Right lobe of liver (tissue), 6 donors: ENCODE measurements around the gene DCLK3. TPM values are rescaled to one million over a fixed set of nuclear protein-coding genes. Genes with fewer than 3 reads are reported as not detected.

ENCODE experiments used
- ATAC-seq, 4 donors: fragments of 200-7000 bp; cut with Tn5 transposase; one replicate each; pipeline ENCODE4 v1.9.1; 2020; ENCODE audit warnings: mild to moderate bottlenecking in 4 of 4, moderate library complexity in 4 of 4
- DNase-seq, 3 donors: peaks; one replicate each; pipeline ENCODE4 v3.0.0-alpha.2; 2020
- H3K27ac ChIP-seq, 3 donors: fragments of 200-600 bp; one replicate each; pipeline ENCODE4 v1.8.0; 2022
- H3K27me3 ChIP-seq, 2 donors: fragments of 200-600 bp; one replicate each; pipeline ENCODE4 v1.8.0; 2022
- H3K36me3 ChIP-seq, 4 donors: fragments of 200-600 bp; sonication (generic) in 1 of 4; one replicate each; pipeline versions ENCODE4 v1.5.1 to v1.8.0; 2017 to 2022; ENCODE audit warnings: control low read depth in 1 of 4
- H3K4me1 ChIP-seq, 4 donors: fragments of 200-600 bp; sonication (generic) in 1 of 4; one replicate each; pipeline versions ENCODE4 v1.5.1 to v1.8.0; 2017 to 2022; ENCODE audit warnings: control low read depth in 1 of 4
- H3K4me3 ChIP-seq, 3 donors: fragments of 200-600 bp; one replicate each; pipeline ENCODE4 v1.8.0; 2022
- H3K9me3 ChIP-seq, 4 donors: fragments of 200-600 bp; sonication (generic) in 1 of 4; one replicate each; pipeline versions ENCODE4 v1.5.1 to v1.8.0; 2017 to 2022; ENCODE audit warnings: control low read depth in 1 of 4
- POLR2A ChIP-seq: fragments of 450-650 bp; IDR thresholded peaks from one replicate; pipeline ENCODE4 v1.6.1; 2017; ENCODE audit warnings: antibody characterized with exemption, mild to moderate bottlenecking
- WGBS: methylation state at CpG from one replicate; pipeline ENCODE4 v1.1.6; 2018; ENCODE audit warnings: low coverage, low lambda C conversion rate; ENCODE audit not compliant: insufficient coverage; ENCODE audit errors: missing lambda C conversion rate; 5-methylcytosine and 5-hydroxymethylcytosine counted together
- intact Hi-C, 2 donors: fragments of 100-400 bp; cut with DNase I; formaldehyde crosslinking; loops; one replicate each; pipeline versions ENCODE4 v1.11.2 to v1.14.1; 2022
- total RNA-seq, 6 experiments: library from RNA; depleted of rRNA in 2 of 6; stranded (reverse); fragments of >200 nt in 2 of 6; fragmentation: NEBNext Ultra II Directional in 3 of 6; extraction: Animal tissue kit (Norgen Biotek cat#: 25700) in 3 of 6; gene quantifications; one replicate each; pipeline versions ENCODE4 v1.1.0 to v1.2.4, GENCODE V29; 2016 to 2023
- TF ChIP-seq, protein P1 (sequence below), 4 donors: fragments of 200-600 bp in 3 of 4; fragments of 450-650 bp in 1 of 4; IDR thresholded peaks; one replicate each; pipeline versions ENCODE4 v1.5.1 to v1.8.0; 2016 to 2022; ENCODE audit warnings: antibody characterized with exemption in 4 of 4, mild to moderate bottlenecking in 2 of 4
- donor health status: DM: no; HTN: yes; CAD: no.
- donor health status: DM: no; HTN: no; CAD: no.
- donor health status: DM: no; HTN: no; CAD: no.
- donor health status: DM: no; HTN: yes; CAD: no.
- donor health status: DM: no; HTN: yes; CAD: no.

Gene DCLK3
- total RNA-seq, 6 experiments from 2014 or later, result 0.06 to 0.34 TPM; not detected in 4

DNA sequence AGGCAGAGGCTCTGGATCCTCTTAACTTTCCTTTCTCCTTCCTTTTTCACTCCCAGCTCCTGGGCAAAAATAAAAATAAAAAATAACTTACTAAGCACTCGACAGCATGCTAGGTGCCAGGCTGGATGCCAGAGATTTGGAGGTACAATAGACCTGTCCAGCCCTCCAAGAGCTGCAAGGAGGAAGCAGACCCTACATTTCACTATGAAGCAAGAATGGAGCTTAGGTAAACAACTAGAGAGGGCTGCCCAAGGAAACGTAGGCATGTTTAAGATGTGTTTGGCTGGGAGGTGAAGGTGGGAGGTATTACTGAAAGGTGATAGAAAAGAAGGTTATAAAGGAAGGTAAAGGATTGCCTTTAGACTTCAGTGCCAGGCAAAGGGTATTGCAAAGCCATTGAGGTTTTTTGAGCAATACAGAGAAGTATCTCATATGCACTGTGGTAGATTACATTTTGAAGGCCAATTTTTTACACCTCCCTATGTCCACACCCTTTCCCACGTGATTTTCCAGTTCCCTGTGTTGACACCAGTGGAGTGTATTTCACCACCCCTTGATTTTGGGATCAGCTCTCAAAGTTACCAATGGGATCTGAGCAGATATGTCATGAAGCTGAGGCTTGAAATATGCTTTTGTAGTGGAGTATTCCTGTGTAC lies 69.1 kb downstream of the DCLK3 start:
- Histone ChIP-seq H3K27ac (no peak overlapping the region), H3K4me3 (no peak overlapping the region), H3K9me3 (no peaks in the 10 kb centered on the region), H3K27me3 (no peaks in the 10 kb centered on the region), H3K36me3 (no peaks in the 10 kb centered on the region), H3K4me1 (no peaks in the 10 kb centered on the region)
- intact Hi-C loops, result no loop called here
- no peak for ATAC-seq
- WGBS, result 35% methylated on average over 3 of the region's 3 CpGs
- no peak for TF ChIP-seq POLR2A
- TF ChIP-seq, protein P1, sequence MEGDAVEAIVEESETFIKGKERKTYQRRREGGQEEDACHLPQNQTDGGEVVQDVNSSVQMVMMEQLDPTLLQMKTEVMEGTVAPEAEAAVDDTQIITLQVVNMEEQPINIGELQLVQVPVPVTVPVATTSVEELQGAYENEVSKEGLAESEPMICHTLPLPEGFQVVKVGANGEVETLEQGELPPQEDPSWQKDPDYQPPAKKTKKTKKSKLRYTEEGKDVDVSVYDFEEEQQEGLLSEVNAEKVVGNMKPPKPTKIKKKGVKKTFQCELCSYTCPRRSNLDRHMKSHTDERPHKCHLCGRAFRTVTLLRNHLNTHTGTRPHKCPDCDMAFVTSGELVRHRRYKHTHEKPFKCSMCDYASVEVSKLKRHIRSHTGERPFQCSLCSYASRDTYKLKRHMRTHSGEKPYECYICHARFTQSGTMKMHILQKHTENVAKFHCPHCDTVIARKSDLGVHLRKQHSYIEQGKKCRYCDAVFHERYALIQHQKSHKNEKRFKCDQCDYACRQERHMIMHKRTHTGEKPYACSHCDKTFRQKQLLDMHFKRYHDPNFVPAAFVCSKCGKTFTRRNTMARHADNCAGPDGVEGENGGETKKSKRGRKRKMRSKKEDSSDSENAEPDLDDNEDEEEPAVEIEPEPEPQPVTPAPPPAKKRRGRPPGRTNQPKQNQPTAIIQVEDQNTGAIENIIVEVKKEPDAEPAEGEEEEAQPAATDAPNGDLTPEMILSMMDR (IDR thresholded peaks at IDR 0.05), result no peak
- no peak for DNase-seq

DNA sequence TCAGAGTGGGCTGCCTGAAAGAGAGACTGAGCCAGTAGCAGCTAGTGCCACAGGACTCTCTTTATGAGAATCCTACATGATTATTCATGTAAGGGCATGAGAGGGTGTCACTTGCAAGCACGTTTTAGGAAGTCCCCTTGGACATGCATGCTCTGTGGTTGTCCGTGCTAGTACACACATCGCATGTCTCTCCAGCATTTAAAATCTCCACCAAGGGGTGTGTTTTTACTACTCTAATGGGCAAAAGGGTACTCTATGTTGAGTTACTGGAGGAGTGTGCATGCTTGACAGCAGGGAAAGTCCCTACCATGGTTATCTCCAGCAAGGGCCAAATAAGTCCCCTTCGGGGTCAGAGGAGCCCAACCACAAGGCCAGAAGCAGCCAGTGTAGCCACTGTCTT lies 70.7 kb downstream of the DCLK3 start:
- ATAC-seq, result no peak
- Histone ChIP-seq H3K36me3 (no peaks in the 10 kb centered on the region), H3K27ac (no peak overlapping the region), H3K27me3 (no peaks in the 10 kb centered on the region), H3K9me3 (no peaks in the 10 kb centered on the region), H3K4me1 (no peaks in the 10 kb centered on the region), H3K4me3 (no peak overlapping the region)
- TF ChIP-seq, protein P1 (IDR thresholded peaks at IDR 0.05), result no peak
- WGBS, result 54% methylated on average over 4 of the region's 4 CpGs
- DNase-seq, result no peak
- intact Hi-C loops, result no loop called here

DNA sequence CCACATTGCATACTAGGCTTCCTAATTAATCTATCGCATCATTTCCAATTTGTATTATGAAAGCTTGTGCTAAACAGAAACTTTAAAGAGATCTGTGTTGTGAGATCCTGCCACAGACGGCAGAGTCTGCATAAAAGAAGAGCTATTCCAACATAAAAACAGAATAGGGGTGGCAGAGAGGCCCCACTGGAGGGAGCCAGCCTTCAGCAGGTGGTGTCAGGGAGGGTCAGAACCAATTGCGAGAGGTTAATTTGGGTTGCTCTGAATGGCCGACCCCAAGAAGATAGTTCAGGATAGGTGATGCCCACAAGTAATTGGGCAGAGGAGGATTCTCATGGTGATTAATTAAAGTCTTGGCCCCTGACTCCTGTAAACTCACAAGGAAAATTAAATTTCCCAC lies 74.8 kb downstream of the DCLK3 start:
- no peaks in the 10 kb centered on the region for H3K36me3 ChIP-seq
- no peaks in the 10 kb centered on the region for H3K4me1 ChIP-seq
- H3K27me3 ChIP-seq, result peaks cover 0 to 4% of the 10 kb centered on the region in 2 donors
- DNase-seq, result no peak
- no peak overlapping the region for H3K4me3 ChIP-seq
- ATAC-seq, result no peak
- 58% methylated on average over 3 of the region's 4 CpGs for WGBS
- no peaks in the 10 kb centered on the region for H3K9me3 ChIP-seq
- TF ChIP-seq, protein P1 (IDR thresholded peaks at IDR 0.05), result no peak
- TF ChIP-seq POLR2A, result no peak
- intact Hi-C loops, result no loop called here
- no peak overlapping the region for H3K27ac ChIP-seq

DNA sequence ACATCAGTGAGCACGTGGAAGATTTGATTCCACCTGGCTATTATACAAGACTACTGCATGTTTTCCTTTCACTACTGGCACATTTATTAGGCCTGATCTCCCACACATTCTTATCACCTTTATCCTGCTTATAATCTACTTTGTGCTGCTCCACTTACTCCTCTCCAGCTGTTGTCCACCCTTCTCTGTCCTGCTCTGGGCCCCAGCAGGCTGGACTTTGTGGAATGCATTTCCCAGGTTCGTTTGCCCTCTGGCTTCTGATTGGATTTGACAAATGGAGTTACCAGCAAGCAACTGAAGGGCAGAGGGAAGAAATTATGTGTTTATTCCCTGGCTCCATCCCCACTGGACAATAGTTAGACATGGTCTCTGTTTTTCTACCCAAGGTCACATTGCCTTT lies 75.5 kb downstream of the DCLK3 start:
- Histone ChIP-seq H3K4me3 (no peak overlapping the region), H3K27me3 (peaks cover 0 to 4% of the 10 kb centered on the region in 2 donors), H3K36me3 (no peaks in the 10 kb centered on the region), H3K9me3 (no peaks in the 10 kb centered on the region), H3K4me1 (no peaks in the 10 kb centered on the region), H3K27ac (no peak overlapping the region)
- DNase-seq (no peak), ATAC-seq (no peak)
- intact Hi-C loops, result no loop called here
- TF ChIP-seq POLR2A, result no peak
- TF ChIP-seq, protein P1 (IDR thresholded peaks at IDR 0.05), result no peak
- 38% methylated on average over 2 of the region's 2 CpGs for WGBS

DNA sequence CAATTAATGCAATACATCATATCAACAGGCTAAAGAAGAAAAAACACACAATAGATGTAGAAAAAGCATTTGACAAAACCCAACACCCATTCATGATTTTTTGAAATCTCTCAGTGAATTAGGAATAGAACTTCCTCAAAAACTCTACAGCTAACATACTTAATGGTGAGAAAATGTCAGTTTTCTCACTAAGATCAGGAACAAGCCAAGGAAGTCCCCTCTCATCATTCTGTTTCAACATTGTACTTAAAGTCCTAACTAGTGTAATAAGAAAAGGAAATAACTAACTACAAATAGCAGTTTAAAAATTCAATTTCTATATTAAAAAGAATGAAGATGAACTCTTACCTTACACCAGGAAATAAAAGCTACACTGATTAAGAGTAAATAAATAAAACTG lies 77.8 kb downstream of the DCLK3 start:
- DNase-seq, result no peak
- H3K27ac ChIP-seq, result no peak overlapping the region
- intact Hi-C loops, result no loop called here
- no peaks in the 10 kb centered on the region for H3K4me1 ChIP-seq
- no peak for TF ChIP-seq POLR2A
- TF ChIP-seq, protein P1 (IDR thresholded peaks at IDR 0.05), result no peak
- H3K36me3 ChIP-seq, result no peaks in the 10 kb centered on the region
- H3K9me3 ChIP-seq, result no peaks in the 10 kb centered on the region
- no peak overlapping the region for H3K4me3 ChIP-seq
- H3K27me3 ChIP-seq, result peaks cover 0 to 4% of the 10 kb centered on the region in 2 donors
- no peak for ATAC-seq
